GM19023 (cell line): ENCODE measurements around the gene SETBP1.

Experiments used
- ATAC-seq: cut with Tn5 transposase; IDR thresholded peaks from one replicate; pipeline ENCODE4 v1.9.1; 2021; ENCODE audit warnings: mild to moderate bottlenecking, moderate library complexity; ENCODE audit not compliant: unreplicated experiment

Gene SETBP1

GRCh38 chr18:44895176-44895798, 214.6 kb downstream of the SETBP1 start:
- no peak for ATAC-seq

DNA sequence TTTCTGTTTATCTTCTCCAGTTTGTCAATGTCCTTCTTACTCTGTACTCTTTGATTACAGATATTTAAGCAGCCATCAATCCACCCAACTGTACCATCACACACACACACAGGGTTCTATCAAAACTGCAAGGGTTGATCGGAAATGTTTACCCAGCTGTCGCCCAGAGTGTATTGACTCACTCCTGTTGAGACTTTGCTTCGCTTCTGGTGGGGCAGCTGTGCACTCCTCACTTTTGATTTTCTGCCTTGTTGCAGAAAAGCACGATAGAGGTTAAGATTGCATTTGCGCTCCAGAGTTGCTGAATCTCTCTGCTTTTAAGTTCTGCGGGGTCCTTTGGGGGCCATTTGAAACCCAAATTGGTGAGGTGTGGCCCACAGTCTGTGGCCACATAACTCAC, 216.2 kb downstream of the SETBP1 start:
- no peak for ATAC-seq

- ATAC-seq, result no peak
Observed at GRCh38 chr18:44897411-44897810, 216.7 kb downstream of the SETBP1 start.

- ATAC-seq, result no peak
Observed at GRCh38 chr18:44897816-44898215, 217.1 kb downstream of the SETBP1 start.

DNA sequence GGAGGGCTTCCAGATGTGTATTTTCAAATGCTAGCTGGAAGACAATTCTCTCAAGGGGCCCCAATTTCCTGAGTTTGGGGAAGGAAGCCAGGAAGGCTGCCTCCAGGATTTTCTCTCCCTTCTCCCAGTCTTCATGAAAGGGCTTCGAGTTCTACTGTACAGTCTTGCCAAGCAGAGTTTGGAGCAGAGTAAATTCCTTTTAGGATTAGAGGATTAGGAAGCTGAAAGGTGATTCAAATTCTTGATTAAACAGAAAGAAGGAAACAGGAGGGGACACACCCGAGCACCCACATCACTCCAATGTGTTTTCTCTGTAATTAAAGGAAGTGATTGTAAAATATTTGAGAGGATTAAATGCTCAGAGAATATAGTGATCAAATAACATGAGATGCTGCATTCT, 217.8 kb downstream of the SETBP1 start:
- no peak for ATAC-seq

- no peak for ATAC-seq
Observed at GRCh38 chr18:44899832-44900231, 219.1 kb downstream of the SETBP1 start.

DNA sequence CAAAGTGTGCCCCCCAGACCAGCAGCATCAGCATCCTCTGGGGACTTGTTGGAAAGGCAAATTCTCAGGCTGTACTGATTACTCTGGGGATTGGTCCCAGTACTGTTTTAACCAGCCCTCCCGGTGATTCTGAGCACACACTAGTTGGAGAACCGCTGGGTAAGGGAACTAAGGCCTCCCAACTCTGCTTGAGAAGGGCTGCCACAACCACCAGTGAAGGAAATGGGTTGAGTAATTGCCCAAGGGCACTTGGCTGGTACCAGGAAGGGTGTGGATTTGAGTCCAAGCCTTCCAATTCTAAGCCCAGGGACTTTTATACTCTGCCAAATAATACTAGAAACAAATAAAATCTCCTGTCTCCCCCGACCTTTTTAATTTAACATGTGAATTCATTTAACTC, 219.9 kb downstream of the SETBP1 start:
- ATAC-seq, result no peak

DNA sequence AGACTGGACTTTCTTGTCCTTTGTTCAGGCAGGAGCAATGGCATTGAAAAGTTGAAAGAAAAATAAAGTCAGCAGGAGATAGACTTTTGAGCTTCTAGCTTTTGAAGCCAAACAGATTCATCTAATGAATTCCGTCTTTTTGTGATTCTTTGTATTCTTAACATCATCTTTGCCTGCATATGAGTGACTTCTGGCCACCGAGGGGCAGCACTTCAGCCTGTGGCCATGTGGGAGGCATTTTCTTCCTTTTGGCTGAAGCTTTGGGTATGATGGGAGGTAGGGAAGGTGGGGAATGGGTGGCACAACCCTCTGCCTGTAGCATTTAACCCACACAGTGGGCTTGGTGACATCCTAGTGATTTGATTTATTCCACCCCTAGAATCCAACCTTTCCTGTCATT, 220.6 kb downstream of the SETBP1 start:
- no peak for ATAC-seq

- no peak for ATAC-seq
Observed at GRCh38 chr18:44903327-44903726, 222.6 kb downstream of the SETBP1 start.

DNA sequence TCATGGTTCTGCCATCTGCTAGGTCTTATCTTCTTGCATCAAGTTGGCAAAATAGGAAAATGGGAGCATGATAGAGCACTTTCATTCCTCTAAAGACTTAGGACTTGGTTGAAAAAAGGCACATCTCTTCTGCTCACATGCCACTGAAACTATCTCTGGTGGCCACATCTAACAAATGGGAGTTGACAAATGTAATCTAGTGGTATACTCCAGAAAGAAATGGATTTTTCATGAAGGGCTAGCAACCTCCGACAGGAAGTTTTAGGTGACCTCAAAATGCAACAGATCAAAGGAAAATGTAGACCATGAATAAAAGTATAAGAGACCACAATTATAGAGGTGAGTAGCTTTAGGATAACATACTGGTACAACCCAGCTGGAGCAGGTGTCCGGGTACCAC, 224.1 kb downstream of the SETBP1 start:
- ATAC-seq, result no peak

GRCh38 chr18:44909191-44909719, 228.6 kb downstream of the SETBP1 start:
- peak; percentile 76 for ATAC-seq

DNA sequence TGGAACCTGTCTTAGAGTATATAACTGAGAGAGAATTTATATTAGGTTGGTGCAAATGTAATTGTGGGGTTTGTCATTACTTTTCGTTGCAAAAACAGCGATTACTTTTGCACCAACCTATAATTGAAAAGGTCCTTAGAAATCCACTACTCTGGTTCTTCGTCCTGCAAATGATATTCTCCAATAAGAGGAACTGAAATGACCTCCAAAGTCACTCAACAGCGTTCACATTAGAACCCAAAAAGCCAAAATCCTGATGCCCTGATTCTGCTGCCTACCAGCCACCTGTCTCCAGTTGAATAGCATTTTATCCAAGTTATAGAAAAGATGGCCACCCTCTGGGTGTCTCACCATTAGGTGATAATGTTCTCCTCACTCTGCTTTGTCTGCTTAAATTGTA, 230.6 kb downstream of the SETBP1 start:
- ATAC-seq, result no peak

DNA sequence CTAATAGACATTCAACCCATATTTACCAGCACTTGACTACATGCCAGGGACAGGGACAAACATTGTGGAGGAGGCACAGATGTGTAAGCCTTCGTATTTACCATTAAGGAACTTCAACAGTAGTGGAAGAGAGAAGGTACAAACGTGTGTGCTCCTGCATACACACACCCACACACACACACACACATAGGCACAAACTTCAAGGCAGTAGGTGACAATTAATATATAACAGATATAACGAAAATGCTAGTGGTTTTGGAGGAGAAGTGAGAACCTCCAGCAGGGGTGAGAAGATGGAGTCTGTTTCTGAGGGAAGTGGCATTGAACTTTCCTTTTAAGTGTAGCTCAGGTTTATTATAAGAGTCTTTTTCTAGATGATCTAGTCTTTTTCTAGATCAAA, 231.1 kb downstream of the SETBP1 start:
- ATAC-seq, result peak; percentile 33

- ATAC-seq, result no peak
Observed at GRCh38 chr18:44912740-44913478, 232.2 kb downstream of the SETBP1 start.

GRCh38 chr18:44914028-44914427, 233.3 kb downstream of the SETBP1 start:
- ATAC-seq, result no peak

GRCh38 chr18:44915213-44915612, 234.5 kb downstream of the SETBP1 start:
- no peak for ATAC-seq

- no peak for ATAC-seq
Observed at GRCh38 chr18:44915661-44916060, 235.0 kb downstream of the SETBP1 start.

- ATAC-seq, result no peak
Observed at GRCh38 chr18:44916429-44917207, 235.9 kb downstream of the SETBP1 start.

DNA sequence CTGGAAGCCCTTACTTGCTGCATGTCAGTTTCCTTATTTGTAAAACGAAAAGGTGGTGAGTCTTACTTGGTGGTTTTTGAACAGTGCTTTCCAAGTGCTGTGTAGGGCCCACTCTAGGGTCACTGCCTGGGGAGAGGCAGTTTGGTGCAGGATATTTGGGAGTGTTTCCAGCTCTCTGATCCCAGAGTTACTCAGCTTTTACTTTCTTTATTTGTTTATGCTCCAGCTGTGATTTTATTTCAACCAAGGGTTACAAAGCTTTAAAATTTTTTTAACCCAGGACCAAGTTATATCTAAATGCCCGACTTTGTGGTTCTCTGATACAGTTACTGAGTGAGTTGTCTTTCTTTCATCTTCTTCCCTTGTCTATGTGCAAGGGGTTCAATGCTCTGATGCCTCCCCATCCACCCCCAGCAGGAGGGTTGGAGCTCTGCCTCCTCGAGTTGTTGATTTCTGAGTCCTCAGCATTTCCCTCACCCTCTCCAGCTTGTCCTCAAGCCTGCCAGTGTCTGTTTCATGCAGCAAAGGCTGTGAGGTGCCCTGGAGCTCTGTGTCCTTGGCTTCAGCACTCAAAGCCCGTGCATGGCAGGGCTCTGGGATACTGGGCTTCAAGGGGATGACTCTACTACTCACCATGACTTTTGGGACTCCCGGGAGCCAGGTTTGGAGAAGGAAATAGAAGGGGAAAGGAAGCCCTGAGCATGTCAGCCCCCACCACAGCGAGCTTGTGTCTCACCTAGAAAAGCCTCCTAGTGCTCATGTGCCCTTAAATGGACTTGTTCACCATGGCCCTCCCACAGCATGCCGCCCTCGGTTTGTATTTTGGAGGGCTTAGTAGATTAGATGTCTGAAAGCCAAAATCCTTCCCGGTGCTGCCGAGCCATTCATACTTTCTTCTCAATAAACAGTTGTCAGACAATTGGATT, 236.8 kb downstream of the SETBP1 start:
- ATAC-seq, result no peak

DNA sequence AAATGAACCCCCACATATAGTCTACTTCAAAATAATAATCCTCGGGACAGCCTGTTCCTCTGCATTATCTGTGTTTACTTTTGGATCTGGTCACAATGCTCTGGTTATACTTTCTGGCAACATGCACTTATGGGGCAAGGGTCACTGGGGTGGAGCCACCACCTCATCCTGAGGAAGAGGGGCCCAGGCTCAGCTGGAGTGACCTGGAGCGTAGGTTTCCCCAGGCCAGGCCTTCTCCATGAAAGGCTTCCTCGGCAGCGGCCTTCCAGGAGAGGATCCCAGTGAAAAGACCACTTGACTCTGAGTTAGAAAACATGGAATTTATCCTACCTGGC, 237.4 kb downstream of the SETBP1 start:
- no peak for ATAC-seq

DNA sequence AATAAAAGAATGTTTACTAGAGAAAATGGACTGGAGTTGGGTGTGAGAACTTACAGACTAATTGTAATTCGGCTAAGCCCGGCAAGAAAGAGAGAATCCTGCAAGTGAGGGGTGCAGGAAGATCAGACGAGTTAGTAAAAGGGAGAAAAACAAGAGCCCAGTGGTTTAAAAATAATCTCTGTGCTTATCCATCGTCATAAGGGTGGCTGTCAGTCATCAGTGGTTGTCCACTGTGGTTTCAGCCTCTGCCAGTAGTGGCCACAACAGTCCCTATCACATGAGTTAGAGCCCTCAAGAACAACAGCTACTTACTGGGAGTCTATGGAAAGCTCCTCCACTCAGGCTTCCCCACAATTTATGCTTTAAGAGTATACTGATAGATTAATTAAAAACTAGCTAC, 239.8 kb downstream of the SETBP1 start:
- ATAC-seq, result no peak
